ENCODE measurements around the gene ERG28.
A peak's percentile ranks its signal among the peaks of the same experiment; 100 is the strongest.

Gene ERG28

DNA sequence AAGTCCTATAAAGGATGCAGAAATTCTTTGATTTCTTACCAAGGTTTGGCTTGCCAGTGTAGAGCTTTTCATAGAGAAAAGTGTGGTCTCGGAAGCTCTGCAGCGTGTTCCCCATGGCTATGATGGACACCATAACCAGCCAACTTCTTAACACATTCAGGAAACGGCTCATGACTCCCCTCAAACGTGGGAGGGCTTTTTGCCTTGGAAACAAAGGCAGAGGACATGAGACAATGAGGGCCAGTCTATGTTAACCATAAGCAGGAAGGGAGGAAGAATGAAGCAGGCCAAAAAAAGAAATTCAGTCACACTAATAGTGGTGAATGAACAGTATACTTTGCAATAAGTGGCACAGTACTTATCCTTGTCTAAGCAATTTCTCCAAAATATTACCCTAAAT, 3.3 kb downstream of the ERG28 start:
- DNase-seq = no peak

DNA sequence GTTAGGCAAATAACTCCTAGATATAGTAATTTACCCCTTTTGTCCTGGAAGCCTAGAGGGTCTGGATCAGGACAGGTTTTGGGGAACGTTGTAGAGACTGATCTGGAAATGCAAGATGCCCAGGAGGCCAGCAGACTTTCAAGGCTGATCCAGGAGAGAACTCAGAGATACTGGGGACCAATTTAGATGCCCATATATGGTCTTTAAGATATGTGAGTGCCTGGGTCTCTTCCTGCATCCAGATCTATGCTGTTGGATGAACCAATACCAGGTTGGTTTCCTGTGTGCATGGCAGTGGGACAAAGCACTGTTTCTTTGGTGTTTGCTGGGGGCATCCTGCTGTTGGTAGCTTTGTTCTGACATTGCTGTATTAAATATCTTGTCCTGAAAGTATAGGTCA, 5.4 kb downstream of the ERG28 start:
- no peak for DNase-seq

DNA sequence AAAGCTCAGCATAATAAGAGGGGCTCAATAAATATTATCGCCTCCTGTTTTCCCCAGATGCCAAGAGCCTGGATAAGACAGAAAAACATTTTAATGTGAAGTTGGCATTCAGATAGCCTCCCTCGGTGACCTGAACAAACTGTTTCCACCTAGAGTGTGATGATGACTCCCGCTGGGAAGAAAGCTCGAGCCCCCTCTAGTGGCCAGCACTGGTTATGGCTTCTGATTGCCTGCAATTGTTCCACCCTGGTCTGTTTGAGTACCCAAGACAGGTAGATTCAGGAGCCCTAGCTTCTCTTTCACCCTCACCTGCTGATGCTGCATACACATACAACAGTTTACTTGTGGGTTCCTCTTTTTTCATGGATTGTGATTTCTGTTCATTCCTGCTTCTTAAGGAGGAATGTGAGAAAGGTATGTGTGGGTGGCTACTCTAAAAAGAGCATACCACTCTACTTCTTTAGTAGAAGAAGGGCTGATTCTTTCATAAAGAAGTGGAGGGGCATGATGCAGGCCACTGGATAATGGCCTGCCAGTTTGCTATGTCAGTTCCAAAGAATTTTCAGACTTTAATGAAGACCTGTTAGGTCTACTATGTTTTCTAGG, 6.4 kb downstream of the ERG28 start:
- peak; percentile 33 for DNase-seq

DNA sequence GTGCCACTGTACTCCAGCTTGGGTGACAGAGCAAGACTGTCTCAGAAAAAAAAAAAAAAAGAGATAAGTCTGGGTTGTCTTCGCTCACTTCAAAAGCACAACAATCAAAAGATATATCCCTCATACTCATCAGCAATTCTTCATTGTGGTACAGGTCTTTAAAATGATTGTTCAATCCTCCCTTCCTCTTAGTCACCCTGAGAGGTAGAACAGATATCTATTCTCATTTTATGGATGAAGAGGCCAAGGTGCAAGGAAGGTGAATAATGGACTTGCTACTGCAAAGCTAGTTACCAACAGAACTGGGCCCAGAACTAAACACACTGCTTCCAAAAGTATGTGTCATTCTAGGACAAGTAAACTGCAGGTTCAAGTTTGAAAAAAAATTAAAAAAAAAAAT, 7.1 kb downstream of the ERG28 start:
- DNase-seq = no peak

DNA sequence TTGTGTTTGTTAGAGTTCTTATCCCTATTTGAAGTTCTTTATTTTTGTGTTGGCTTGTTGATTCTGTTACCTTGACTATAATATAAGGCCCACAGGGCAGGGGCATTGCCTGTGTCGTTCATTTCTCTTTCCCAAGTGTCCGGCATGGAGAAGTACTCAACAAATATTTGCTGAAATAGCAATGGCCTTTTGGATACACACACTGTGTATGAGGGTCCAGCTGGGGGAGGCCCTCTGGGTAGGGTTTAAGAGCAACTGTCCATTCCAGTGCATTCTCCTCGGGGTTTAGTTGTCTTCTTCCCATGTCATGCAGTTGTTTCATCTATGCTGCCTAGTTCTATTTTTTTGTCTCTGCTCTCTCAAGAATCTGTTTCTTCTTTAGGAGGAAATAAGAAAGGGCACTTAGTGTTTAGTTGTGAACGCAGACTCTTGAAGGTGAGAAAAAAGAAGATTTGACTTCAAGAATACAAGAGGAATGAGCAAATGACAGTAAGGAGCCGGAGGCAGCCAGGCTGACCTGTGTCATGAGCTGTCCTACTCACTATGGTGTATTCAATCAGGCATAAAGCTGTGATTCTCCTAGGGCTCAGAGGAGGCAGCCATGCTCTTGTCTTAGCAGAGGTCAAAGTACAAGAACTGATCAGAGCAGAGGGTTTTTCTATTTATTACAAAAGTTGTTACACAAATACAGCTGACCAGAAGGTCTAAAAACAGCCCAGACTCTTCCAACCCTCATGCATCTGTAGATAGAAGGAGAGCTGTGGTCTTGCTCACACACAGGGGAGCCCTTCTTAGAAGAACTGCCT, 10.2 kb downstream of the ERG28 start:
- DNase-seq = no peak

DNA sequence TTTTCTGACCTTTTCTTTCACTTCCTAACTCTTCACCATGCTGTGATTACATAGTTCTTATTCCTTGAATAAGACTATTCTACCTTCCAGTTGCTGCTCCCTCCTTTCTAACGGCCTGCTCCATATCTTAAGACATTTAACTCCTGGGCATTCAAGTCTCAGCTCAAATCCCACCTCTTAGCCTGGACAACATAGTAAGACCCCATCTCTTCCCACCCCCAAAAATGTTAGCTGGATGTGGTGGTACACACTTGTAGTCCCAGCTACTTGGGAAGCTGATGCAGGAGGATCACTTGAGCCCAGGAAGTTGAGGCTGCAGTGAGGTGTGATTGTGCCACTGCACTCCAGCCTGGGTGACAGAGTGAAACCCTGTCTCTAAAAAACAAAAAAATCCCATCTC, 10.9 kb downstream of the ERG28 start:
- no peak for DNase-seq

DNA sequence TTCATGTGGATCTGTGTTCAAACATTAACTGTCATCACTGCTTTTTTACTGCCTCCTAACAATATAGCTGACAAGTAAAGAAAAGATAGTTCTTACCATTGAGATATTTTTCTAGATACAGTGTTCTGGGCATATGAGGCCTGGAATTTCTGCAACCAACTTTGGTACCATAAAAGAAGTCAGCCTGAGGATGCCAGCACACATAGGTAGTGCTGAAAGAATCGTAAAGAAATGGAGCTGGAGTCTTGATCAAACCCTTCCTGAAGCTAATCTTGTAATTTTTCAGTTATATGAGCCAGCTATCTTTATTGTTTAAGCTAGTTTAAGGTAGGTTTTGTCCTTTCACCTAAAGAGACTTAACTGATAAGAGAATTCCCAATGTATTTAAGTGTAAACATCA, 11.3 kb downstream of the ERG28 start:
- DNase-seq = no peak

DNA sequence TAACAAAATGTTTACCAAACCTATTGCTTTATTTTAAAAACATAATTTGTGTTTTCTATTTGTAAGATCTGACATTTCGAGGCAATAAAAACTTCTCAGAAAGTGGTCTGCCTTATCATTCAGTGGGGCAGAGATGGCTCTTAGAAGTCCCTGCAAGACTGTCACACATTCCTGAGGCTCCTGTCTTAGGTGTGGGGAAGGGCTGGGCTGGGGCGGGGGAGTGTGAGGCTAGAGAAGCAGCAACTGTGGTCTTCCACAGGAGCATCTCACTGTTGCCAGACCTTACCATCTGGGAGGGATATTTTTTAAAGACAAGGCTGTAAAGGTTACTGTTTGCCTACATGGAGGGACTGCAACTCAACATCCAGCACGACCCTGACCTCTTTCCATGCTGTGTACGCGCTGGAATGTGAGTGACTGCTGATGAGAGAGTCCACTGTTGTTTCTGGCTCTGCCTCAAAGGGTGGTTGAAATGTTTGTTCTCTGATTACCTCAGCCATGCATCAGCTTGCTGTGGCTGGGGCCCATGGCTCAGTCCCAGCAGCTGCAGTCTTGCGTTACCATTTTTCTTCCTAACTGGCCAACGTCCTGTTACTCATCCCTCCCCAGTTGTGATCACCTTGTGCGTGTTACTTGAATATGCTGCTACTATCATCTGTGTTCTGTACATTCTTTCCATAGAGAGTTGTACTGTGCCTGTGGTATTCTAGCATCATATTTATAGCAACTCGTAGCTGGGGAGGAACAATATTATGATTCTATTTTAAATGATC, 12.4 kb downstream of the ERG28 start:
- DNase-seq = peak; percentile 81

DNA sequence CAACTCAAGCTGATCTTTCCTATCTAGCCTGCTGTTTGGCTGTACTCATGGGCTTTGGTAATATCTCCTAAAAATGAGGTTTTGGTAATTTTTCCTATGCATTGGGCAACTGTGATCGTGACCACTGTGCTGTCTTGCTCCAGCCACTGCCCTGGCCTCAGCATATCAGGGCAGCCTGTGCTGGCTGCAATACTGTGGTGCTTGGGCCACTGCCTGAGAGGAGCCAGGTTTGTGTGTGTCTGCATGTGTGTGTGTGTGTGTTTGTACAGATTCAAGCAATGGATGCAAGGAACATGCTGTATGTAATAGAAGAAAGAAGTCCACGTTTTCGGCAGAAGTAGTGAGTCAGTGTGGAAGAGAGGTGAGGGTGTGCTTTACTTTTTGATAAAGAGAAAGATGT, 13.0 kb downstream of the ERG28 start:
- DNase-seq = no peak

DNA sequence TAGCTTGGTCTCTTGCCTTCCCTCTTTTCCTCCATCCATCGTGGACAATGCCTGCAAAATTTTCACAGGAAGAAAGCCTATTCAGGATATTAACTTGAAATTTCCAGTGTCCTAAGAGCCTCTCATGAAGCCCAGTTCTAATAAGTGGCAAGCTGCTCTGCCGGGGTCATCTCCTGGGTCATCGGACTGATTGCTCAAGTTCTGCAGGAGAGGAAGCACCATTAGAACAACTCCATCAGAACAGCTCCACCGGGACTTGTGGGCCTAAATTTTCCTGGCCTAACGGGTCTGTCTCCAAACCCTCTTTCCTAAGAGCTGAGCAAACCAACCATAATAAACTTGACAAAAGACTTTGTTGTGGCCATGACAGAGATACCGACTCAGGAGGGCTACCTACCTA, 13.9 kb downstream of the ERG28 start:
- no peak for DNase-seq

DNA sequence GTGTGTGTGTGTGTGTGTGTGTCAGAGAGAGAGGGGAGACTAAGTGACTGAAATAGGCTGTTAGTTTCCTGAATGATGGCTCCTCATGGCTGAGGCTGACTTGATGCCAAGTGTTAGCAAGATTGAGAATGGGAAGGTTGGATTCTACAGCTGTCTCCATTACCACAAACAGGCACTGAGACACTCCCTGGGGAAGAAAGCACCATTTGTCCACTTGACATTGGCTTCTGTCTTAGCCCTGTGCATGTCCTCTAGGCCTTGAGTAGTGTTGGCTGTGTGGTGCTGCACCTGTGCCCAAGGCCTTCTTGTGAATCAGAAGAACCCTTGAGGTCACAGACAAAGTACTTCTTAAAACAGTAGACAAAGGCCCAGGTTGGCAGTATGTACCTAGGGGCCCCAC, 15.6 kb downstream of the ERG28 start:
- DNase-seq = no peak

DNA sequence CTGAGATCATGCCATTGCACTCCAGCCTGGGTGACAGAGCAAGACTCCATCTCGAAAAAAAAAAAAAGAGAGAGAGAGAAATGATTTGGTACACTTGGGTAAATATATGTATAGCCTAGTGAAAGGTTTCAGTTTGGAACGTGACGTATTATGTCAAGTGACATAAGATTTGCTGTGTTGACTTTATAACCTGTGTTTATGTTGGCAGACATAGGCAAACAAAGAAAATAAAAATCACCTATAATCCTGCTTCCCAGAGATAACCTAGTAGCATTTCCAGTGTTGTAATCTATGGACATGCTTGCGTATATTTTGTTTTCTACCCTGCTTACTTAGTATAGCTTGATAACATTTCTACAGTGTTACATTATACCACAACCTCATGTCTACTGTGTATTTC, 16.7 kb downstream of the ERG28 start:
- DNase-seq = no peak

DNA sequence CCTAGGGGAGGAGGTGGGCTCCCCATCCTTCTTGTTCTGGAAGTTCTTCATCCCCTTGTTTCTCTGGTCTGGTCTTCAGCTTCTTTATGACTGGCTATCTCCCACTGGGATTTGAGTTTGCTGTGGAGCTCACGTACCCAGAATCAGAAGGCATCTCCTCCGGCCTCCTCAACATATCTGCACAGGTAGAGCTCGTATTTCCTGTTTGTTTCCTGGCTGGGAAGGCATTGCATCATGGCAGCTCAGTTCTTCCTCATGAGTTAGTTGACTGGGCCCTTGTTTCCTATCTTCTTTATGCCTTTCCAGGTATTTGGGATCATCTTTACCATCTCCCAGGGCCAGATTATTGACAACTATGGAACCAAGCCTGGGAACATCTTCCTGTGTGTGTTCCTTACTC, 19.8 kb downstream of the ERG28 start:
- no peak for DNase-seq

DNA sequence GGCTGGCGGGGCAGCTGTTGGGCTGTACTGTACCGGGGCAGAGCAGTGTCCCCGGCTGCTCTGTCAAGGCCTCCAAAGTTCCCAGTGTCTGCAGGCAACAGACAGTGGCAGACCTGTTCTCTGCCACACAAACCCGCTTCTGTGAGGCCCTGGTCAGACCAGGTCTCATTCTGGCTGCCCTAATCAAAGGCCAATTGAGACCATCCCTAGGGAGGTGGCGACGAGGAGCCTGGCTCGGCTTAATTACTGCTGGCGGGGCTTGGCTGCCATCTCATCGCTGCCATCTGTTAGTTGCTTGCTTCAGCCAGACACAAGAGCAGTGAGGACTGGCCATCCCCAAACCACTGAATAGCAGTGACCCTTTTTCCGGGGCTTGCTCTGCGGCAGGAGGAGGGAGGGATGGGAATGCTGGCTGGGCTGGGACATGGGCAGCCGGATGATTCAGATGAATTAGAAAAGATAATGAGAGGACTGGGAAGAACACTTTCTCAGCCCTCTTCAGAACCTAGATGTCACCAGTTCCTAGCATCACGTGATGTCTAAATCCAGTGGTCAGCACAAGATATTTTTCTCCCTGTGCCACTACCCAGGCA, 24.5 kb downstream of the ERG28 start:
- DNase-seq = no peak

DNA sequence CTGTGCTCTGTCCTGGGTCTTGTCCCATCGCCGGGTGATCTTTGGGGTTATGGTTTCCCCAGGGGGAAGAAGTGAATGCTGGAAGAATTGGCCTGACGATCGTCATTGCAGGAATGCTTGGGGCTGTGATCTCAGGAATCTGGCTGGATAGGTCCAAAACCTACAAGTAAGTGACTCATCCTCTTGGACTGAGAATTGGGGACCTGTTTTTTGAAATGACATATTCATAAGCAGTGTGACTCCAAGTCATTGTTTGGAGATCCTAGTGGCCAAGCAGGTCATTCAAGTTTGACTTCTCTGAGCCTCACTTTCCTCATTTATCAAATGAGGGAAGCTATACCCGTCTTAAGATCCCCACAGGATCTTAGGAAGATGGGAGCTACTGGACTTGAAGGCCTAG, 25.8 kb downstream of the ERG28 start:
- DNase-seq = no peak

DNA sequence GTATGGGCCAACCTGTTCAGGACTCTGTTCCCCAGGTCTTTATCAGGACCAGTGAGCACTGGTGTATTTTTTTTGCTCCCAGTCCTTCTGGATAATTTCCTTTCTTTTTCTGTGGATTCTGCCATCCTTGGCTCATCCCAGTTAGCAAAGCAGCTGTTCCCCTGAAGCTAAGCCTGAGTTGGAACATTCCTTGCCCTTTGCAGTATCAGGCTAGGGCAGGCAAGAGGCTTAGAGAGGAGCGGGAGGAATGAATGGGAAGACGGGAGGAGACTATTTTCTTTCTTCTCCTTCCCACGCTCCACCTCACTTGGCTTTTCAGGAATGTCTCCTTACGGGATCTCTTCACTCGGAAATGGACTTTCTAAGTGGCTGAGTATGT, 29.2 kb downstream of the ERG28 start:
- DNase-seq = no peak

DNA sequence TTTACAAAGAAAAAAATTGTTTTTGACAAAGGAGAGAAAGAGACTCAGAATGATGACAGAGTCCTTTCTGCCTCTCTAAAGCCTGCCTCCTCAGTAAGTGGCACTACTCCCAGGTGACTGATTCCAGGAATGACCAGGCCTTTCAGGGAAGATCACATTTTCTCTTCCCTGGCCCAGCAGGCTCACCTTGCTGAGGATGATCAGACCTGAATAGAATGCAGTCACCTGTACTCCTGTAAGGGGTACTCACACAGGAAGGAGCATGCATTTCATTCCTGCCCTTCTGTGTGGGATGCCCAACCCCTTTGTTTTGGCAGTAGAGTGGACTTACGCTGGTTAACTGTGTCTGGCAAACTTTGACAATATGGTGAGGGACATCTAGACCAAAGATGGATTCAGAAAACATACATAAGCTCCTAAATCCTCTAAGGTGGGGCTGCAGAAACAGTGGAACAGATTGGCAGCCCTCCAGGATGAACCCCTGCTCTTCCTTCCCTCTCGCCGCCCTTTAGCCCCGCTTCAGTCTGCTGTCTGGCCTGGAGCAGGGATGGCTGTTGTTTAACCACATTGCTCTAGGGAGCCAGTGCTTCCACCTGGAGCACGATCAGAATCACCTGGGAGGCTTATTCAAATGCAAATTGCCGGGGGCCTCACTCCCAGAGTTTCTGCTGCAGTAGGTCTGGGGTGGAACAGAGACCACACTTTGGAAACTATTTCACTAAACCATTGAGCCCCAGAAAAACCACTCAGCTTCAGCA, 29.8 kb downstream of the ERG28 start:
- DNase-seq = no peak

DNA sequence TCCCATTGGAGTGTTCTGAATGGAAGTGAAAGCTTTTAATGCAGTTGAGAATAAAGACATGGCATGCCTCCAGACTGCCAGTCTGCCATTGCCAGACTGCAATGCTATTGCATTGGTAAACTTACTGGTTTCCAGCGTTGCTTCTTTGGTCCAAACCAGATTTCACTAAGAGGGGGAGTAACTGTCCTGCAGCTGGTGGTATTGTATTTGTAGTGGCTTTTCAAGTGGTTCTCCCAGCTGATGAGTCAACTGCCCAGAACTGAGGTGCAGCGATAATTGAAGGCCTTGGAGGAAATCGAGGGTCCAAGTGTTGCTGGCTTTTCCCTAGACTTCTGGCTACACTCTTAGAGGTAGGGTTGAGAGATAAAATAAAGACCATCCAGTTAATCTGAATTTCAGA, 31.9 kb downstream of the ERG28 start:
- no peak for DNase-seq

DNA sequence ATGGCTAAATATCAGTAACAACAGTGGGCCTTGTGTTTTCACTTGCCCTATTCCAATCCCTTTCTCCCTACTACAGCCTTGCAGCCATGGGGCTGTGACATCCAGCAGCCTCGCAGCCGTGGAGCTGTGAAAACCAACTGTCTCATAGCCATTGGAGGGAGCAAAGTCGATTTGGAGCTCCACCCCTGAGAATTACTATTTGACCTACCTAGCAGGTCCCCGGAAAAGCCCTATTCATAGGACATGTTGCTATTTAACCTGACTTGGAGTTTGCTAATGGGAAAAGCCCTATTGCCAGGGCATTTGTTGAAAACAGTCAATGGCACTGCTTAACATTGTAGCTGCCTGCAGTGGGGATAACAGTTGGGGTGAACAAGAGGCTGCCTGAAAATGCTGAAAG, 33.3 kb downstream of the ERG28 start:
- no peak for DNase-seq

DNA sequence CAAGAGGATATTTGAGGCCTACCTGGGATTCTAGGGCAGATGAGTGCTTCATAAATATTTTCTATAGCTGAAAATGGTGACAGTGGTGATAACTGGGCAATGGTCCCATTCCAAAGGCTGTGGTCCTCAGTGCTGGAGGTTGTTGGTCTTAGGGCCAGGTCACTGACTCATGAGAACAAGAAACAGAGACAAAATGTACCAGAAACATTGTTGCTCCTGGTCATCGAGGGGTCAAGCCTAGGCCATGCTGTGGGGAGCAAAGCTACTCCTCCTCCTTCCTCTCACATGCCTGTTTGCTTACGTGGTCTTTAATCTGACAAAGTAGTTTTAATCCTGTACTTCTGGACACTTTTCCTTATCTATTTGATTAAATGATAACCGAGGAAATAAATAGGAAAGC, 33.8 kb downstream of the ERG28 start:
- no peak for DNase-seq

DNA sequence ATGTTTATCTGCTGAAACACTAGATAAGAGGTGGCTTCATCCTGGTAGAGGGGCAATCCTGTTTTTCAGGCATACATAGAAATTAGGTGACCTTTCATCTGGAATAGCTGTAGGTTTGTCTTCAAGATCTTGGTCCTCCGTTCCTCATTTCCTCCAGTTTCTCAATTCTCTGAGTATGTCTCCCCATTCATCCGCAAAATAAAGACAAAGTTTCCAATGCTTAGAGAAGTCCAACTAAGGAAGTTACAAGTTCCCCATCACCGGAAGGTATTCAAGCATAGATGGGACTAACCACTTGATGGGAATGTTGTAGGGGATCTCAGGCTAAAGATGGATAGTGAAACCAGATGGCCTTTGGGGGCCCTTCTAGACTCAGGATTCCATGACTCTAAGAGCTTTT, 34.3 kb downstream of the ERG28 start:
- no peak for DNase-seq

DNA sequence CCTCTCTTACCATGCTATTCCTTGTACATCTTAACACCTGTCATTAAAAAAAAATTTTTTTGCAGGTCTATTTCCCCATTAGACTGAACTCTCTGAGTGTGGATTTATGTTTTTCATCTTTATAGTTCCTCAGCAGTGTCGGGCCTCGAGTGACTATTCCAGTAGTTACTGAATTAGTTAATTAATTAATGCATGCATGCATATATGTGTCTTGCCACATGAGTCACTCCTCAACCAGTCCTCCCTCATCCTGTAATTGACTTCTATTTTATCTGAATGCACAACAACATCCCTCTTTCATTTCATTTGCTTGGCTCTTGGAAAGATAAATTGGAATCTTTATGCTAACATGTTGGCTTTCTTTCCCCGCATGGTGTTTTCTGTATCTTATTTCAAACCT, 35.6 kb downstream of the ERG28 start:
- DNase-seq = no peak

DNA sequence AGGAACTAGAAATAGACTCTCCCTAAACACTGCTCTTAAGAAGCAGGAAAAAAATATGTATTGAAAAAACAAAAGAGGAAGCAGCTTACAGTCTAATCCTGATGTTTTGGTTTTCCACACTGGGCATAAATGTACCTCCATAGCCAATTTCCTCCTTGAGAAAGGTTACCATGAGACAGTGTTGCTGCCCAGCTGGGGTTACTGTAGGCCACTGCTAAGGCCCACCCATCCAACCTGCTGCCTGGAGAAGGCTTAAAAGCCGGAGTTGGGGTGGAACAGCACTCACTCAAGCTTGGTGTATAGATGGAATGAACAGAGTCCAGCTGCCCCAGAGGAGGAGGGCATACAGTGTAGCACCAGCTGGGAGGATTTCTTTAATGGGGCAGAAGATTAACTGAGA, 41.1 kb downstream of the ERG28 start:
- no peak for DNase-seq
